H9 (cell line): ENCODE measurements around the gene PAK5. TPM values are rescaled to one million over a fixed set of nuclear protein-coding genes. Genes with fewer than 3 reads are reported as not detected.

ENCODE experiments used
- DNase-seq: peaks from one replicate; pipeline ENCODE4 v3.0.0-alpha.2; 2017
- H2AFZ ChIP-seq: one replicate; pipeline ENCODE4 v1.6.1; 2013; ENCODE audit warnings: mild to moderate bottlenecking, low read length, control low read depth, moderate library complexity
- H2AK5ac ChIP-seq: 2 replicates; pipeline ENCODE4 v1.6.1; 2013; ENCODE audit warnings: low read length, control low read depth, mixed read lengths; ENCODE audit not compliant: insufficient read length
- H2BK120ac ChIP-seq: one replicate; pipeline ENCODE4 v1.6.1; 2013; ENCODE audit warnings: low read depth, mild to moderate bottlenecking, low read length, control low read depth, inconsistent platforms; ENCODE audit not compliant: poor library complexity, severe bottlenecking
- H2BK12ac ChIP-seq: 2 replicates; pipeline ENCODE4 v1.6.1; 2013; ENCODE audit warnings: low read length, control low read depth, mixed read lengths, low read depth; ENCODE audit not compliant: insufficient read length
- H2BK15ac ChIP-seq: 2 replicates; pipeline ENCODE4 v1.6.1; 2013; ENCODE audit warnings: low read depth, low read length, control low read depth
- H2BK20ac ChIP-seq: one replicate; pipeline ENCODE4 v1.6.1; 2013; ENCODE audit warnings: low read depth, mild to moderate bottlenecking, low read length, control low read depth, inconsistent platforms; ENCODE audit not compliant: poor library complexity, severe bottlenecking
- H2BK5ac ChIP-seq: 2 replicates; pipeline ENCODE4 v1.6.1; 2013; ENCODE audit warnings: low read length, control low read depth, mixed read lengths; ENCODE audit not compliant: insufficient read length
- H3K14ac ChIP-seq: 2 replicates; pipeline ENCODE4 v1.6.1; 2013; ENCODE audit warnings: low read length, control low read depth; ENCODE audit not compliant: insufficient read depth
- H3K18ac ChIP-seq: 2 replicates; pipeline ENCODE4 v1.6.1; 2013; ENCODE audit warnings: low read depth, mild to moderate bottlenecking, mixed read lengths, low read length, control low read depth; ENCODE audit not compliant: insufficient read length
- H3K23ac ChIP-seq: 2 replicates; pipeline ENCODE4 v1.6.1; 2013; ENCODE audit warnings: low read length, control low read depth, mixed read lengths, low read depth; ENCODE audit not compliant: insufficient read length
- H3K23me2 ChIP-seq: 2 replicates; pipeline ENCODE4 v1.6.1; 2013; ENCODE audit warnings: low read depth, mild to moderate bottlenecking, mixed read lengths, low read length, control low read depth; ENCODE audit not compliant: insufficient read length, poor library complexity, severe bottlenecking
- H3K27ac ChIP-seq: 2 replicates; pipeline ENCODE4 v1.5.1; 2013; ENCODE audit warnings: low read length, control low read depth, mixed read lengths, low read depth; ENCODE audit not compliant: insufficient read length
- H3K27me3 ChIP-seq: 2 replicates; pipeline ENCODE4 v1.6.1; 2013; ENCODE audit warnings: low read length, control low read depth, inconsistent platforms; ENCODE audit not compliant: insufficient read depth
- H3K4ac ChIP-seq: 2 replicates; pipeline ENCODE4 v1.6.1; 2013; ENCODE audit warnings: low read depth, mild to moderate bottlenecking, control low read depth, inconsistent platforms, low read length, moderate library complexity
- H3K4me1 ChIP-seq: 2 replicates; pipeline ENCODE4 v1.6.1; 2013; ENCODE audit warnings: low read length, control low read depth, inconsistent platforms; ENCODE audit not compliant: insufficient read depth
- H3K4me2 ChIP-seq: 2 replicates; pipeline ENCODE4 v1.6.1; 2013; ENCODE audit warnings: low read length, control low read depth, mixed read lengths; ENCODE audit not compliant: insufficient read length, insufficient read depth
- H3K56ac ChIP-seq: 2 replicates; pipeline ENCODE4 v1.6.1; 2013; ENCODE audit warnings: low read depth, mild to moderate bottlenecking, mixed read lengths, low read length, control low read depth; ENCODE audit not compliant: insufficient read length
- H3K79me1 ChIP-seq: 2 replicates; pipeline ENCODE4 v1.6.1; 2013; ENCODE audit warnings: low read depth, mild to moderate bottlenecking, moderate library complexity, low read length, control low read depth, inconsistent platforms; ENCODE audit not compliant: insufficient read depth, poor library complexity, severe bottlenecking
- H3K79me2 ChIP-seq: 2 replicates; pipeline ENCODE4 v1.6.1; 2013; ENCODE audit warnings: low read length, control low read depth, inconsistent platforms; ENCODE audit not compliant: insufficient read depth
- H3K9ac ChIP-seq: 2 replicates; pipeline ENCODE4 v1.6.1; 2013; ENCODE audit warnings: low read length, control low read depth, mixed read lengths; ENCODE audit not compliant: insufficient read length; ENCODE audit errors: extremely low read depth
- H3K9me3 ChIP-seq: one replicate; pipeline ENCODE4 v1.6.1; 2013; ENCODE audit warnings: low read depth, low read length, inconsistent platforms; ENCODE audit not compliant: control insufficient read depth
- H3T11ph ChIP-seq: one replicate; pipeline ENCODE4 v1.6.1; 2013; ENCODE audit warnings: mild to moderate bottlenecking, low read length, control low read depth, inconsistent platforms
- H4K20me1 ChIP-seq: one replicate; pipeline ENCODE4 v1.6.1; 2013; ENCODE audit not compliant: control insufficient read depth, insufficient read length, insufficient read depth
- H4K5ac ChIP-seq: 2 replicates; pipeline ENCODE4 v1.6.1; 2013; ENCODE audit warnings: low read depth, mild to moderate bottlenecking, mixed read lengths, low read length, control low read depth; ENCODE audit not compliant: insufficient read length
- H4K8ac ChIP-seq: replicated peaks from 2 replicates; pipeline ENCODE4 v1.6.1; 2013; ENCODE audit warnings: low read length, control low read depth, mixed read lengths, low read depth; ENCODE audit not compliant: insufficient read length
- H4K91ac ChIP-seq: 2 replicates; pipeline ENCODE4 v1.6.1; 2013; ENCODE audit warnings: low read depth, mild to moderate bottlenecking, moderate library complexity, mixed read lengths, low read length, control low read depth; ENCODE audit not compliant: insufficient read length
- H3K27ac Mint-ChIP-seq, 3 experiments: 2 replicates in 2 of 3; 3 replicates in 1 of 3; pipeline ENCODE4 v1.8.0; 2020 to 2021; ENCODE audit warnings: mixed read lengths in 3 of 3, mild to moderate bottlenecking in 1 of 3, moderate library complexity in 1 of 3
- H3K27me3 Mint-ChIP-seq: 2 replicates; pipeline ENCODE4 v1.8.0; 2021; ENCODE audit warnings: low read depth, mild to moderate bottlenecking, moderate library complexity, mixed read lengths
- H3K36me3 Mint-ChIP-seq, 3 experiments: 2 replicates in 2 of 3; 3 replicates in 1 of 3; pipeline ENCODE4 v1.8.0; 2020 to 2021; ENCODE audit warnings: low read depth in 3 of 3, mixed read lengths in 3 of 3; ENCODE audit not compliant: insufficient read depth in 1 of 3
- H3K4me1 Mint-ChIP-seq, 2 experiments: 2 replicates each; pipeline ENCODE4 v1.8.0; 2020; ENCODE audit warnings: mixed read lengths in 2 of 2
- H3K4me3 Mint-ChIP-seq, 2 experiments: 2 replicates in 1 of 2; 3 replicates in 1 of 2; pipeline ENCODE4 v1.8.0; 2020 to 2021; ENCODE audit warnings: mild to moderate bottlenecking in 2 of 2, mixed read lengths in 2 of 2, moderate library complexity in 1 of 2
- H3K9me3 Mint-ChIP-seq, 2 experiments: 2 replicates in 1 of 2; 3 replicates in 1 of 2; pipeline ENCODE4 v1.8.0; 2020; ENCODE audit warnings: mild to moderate bottlenecking in 2 of 2, mixed read lengths in 2 of 2, moderate library complexity in 1 of 2
- CTCF ChIP-seq: fragments of 200-600 bp; sonication (generic); conservative IDR thresholded peaks from 3 replicates; pipeline ENCODE4 v1.8.0; 2021; ENCODE audit warnings: antibody characterized with exemption, mild to moderate bottlenecking
- WGBS: extraction: QIAGEN DNeasy Blood & Tissue Kit; methylation state at CpG from one replicate; pipeline ENCODE4 v1.1.7; 2013; ENCODE audit warnings: missing lambda C conversion rate, low lambda C conversion rate, mixed read lengths; ENCODE audit not compliant: insufficient read length; ENCODE audit errors: extremely low coverage; 5-methylcytosine and 5-hydroxymethylcytosine counted together
- total RNA-seq: library from RNA; stranded (reverse); gene quantifications from 2 replicates; pipeline ENCODE4 v1.2.1, GENCODE V29; 2021

Gene PAK5
- total RNA-seq, 1 experiment from 2014 or later: 0.20 TPM

GRCh38 chr20:9627219-9627618 lies 211.7 kb downstream of the PAK5 start:
- no peak overlapping the region; the same call in 1 of the 2 replicates for H3K14ac ChIP-seq
- H4K8ac ChIP-seq: no peak overlapping the region
- H3K4me3 Mint-ChIP-seq: no peak overlapping the region
- H3K4me1 Mint-ChIP-seq: peaks cover 4 to 9% of the 10 kb centered on the region in 2 experiments; a peak in 3 of 4 replicates
- H2BK5ac ChIP-seq: no peak overlapping the region
- DNase-seq: peak; percentile 36
- no CpG with 5 or more reads among the region's 3 CpGs for WGBS
- H3K27me3 Mint-ChIP-seq: no peaks in the 10 kb centered on the region
- peaks cover 4 to 13% of the 10 kb centered on the region in 2 experiments; a peak in 3 of 5 replicates for H3K9me3 Mint-ChIP-seq
- no peak overlapping the region for H2AK5ac ChIP-seq
- H3K27ac ChIP-seq: no peak overlapping the region
- no peaks in the 10 kb centered on the region for H3K23me2 ChIP-seq
- no peaks in the 10 kb centered on the region for H3K4me1 ChIP-seq
- H4K5ac ChIP-seq: no peak overlapping the region
- TF ChIP-seq CTCF: no peak
- peak overlapping the region in 1 of 3 experiments; percentile 32; a peak in 1 of 7 replicates for H3K27ac Mint-ChIP-seq
- no peaks in the 10 kb centered on the region for H3K79me1 ChIP-seq
- no peaks in the 10 kb centered on the region for H4K20me1 ChIP-seq
- no peak overlapping the region for H2AFZ ChIP-seq
- no peak overlapping the region for H3K56ac ChIP-seq
- no peak overlapping the region for H3T11ph ChIP-seq
- H3K27me3 ChIP-seq: no peaks in the 10 kb centered on the region
- H4K91ac ChIP-seq: no peak overlapping the region
- H2BK12ac ChIP-seq: no peak overlapping the region
- H2BK120ac ChIP-seq: no peak overlapping the region
- H3K79me2 ChIP-seq: no peaks in the 10 kb centered on the region; the same call in 1 of the 2 replicates
- H2BK20ac ChIP-seq: no peak overlapping the region
- no peak overlapping the region for H2BK15ac ChIP-seq
- H3K23ac ChIP-seq: no peak overlapping the region
- no peak overlapping the region for H3K9ac ChIP-seq
- peaks cover 7 to 16% (median 7%) of the 10 kb centered on the region in 3 experiments; a peak in 6 of 7 replicates for H3K36me3 Mint-ChIP-seq
- no peaks in the 10 kb centered on the region for H3K9me3 ChIP-seq
- no peak overlapping the region for H3K4ac ChIP-seq
- H3K4me2 ChIP-seq: no peak overlapping the region
- no peak overlapping the region for H3K18ac ChIP-seq
